ENCODE data around the gene TCF12. TPM values are rescaled to one million over a fixed set of nuclear protein-coding genes. Genes with fewer than 3 reads are reported as not detected.

TCF12 gene
- polyA plus RNA-seq, 1 donor (not counting 4 experiments of a cell fraction or from before 2014, with no cell fraction given), result 48.3 TPM

GRCh38 chr15:57198131-57198530 is 279.7 kb downstream of the TCF12 start:
- Histone ChIP-seq H3K36me3 (ENCODE audit: control insufficient read depth in 2 of 2, extremely low read depth in 1 of 2, insufficient read depth in 2 of 2, low read length in 2 of 2) (no peaks in the 10 kb centered on the region), H3K4me3 (ENCODE audit: control insufficient read depth in 2 of 3, extremely low read depth in 1 of 3, insufficient read depth in 2 of 3, low read depth in 1 of 3, low read length in 3 of 3) (no peak overlapping the region), H3K9me3 (ENCODE audit: control insufficient read depth, low read depth, low read length) (no peaks in the 10 kb centered on the region), H4K20me1 (ENCODE audit: control insufficient read depth, extremely low read depth, insufficient read depth, low read length) (peaks cover 3% of the 10 kb centered on the region), H3K9ac (ENCODE audit: control insufficient read depth, extremely low read depth, insufficient read depth, low read length) (no peak overlapping the region), H2AFZ (ENCODE audit: control insufficient read depth, low read length) (no peak overlapping the region), H3K9me1 (ENCODE audit: control insufficient read depth, extremely low read depth, insufficient read depth, low read length) (no peaks in the 10 kb centered on the region), H3K27ac (ENCODE audit: control insufficient read depth, insufficient read depth, low read length) (no peak overlapping the region), H3K4me2 (ENCODE audit: control insufficient read depth, extremely low read depth, insufficient read depth, low read depth, low read length) (no peak overlapping the region), H3K4me1 (ENCODE audit: control insufficient read depth, extremely low read depth, insufficient read depth, low read length) (peaks cover 6% of the 10 kb centered on the region), H3K79me2 (ENCODE audit: control insufficient read depth, insufficient read depth, low read length) (no peaks in the 10 kb centered on the region), H3K27me3 (ENCODE audit: control insufficient read depth, extremely low read depth, insufficient read depth, low read length) (no peaks in the 10 kb centered on the region)
- FAIRE-seq (no peak), DNase-seq (ENCODE audit: low read depth, low spot score) (no peak)
- TF ChIP-seq EZH2 (IDR thresholded peaks at IDR 0.05; ENCODE audit: low read length), result no peak
- no peak for TF ChIP-seq CTCF (optimal IDR thresholded peaks at IDR 0.05 in 1 of 3, IDR thresholded peaks at IDR 0.05 in 1 of 3, conservative IDR thresholded peaks at IDR 0.05 in 1 of 3; ENCODE audit: extremely low read depth in 1 of 3, insufficient read depth in 2 of 3, low read length in 3 of 3)
- dilution Hi-C loops (cut with MboI; ENCODE audit: extremely low pct_ligation_motif_present, low sequenced_read_pairs), result no loop called here

- Histone ChIP-seq H3K27me3 (ENCODE audit: control insufficient read depth, extremely low read depth, insufficient read depth, low read length) (no peaks in the 10 kb centered on the region), H3K9ac (ENCODE audit: control insufficient read depth, extremely low read depth, insufficient read depth, low read length) (no peak overlapping the region), H2AFZ (ENCODE audit: control insufficient read depth, low read length) (no peak overlapping the region), H3K27ac (ENCODE audit: control insufficient read depth, insufficient read depth, low read length) (no peak overlapping the region), H3K4me3 (ENCODE audit: control insufficient read depth in 2 of 3, extremely low read depth in 1 of 3, insufficient read depth in 2 of 3, low read depth in 1 of 3, low read length in 3 of 3) (no peak overlapping the region), H3K9me3 (ENCODE audit: control insufficient read depth, low read depth, low read length) (no peaks in the 10 kb centered on the region), H4K20me1 (ENCODE audit: control insufficient read depth, extremely low read depth, insufficient read depth, low read length) (peaks cover 3% of the 10 kb centered on the region), H3K36me3 (ENCODE audit: control insufficient read depth in 2 of 2, extremely low read depth in 1 of 2, insufficient read depth in 2 of 2, low read length in 2 of 2) (no peaks in the 10 kb centered on the region), H3K79me2 (ENCODE audit: control insufficient read depth, insufficient read depth, low read length) (no peaks in the 10 kb centered on the region), H3K4me2 (ENCODE audit: control insufficient read depth, extremely low read depth, insufficient read depth, low read depth, low read length) (no peak overlapping the region), H3K9me1 (ENCODE audit: control insufficient read depth, extremely low read depth, insufficient read depth, low read length) (no peaks in the 10 kb centered on the region), H3K4me1 (ENCODE audit: control insufficient read depth, extremely low read depth, insufficient read depth, low read length) (peaks cover 6% of the 10 kb centered on the region)
- TF ChIP-seq EZH2 (IDR thresholded peaks at IDR 0.05; ENCODE audit: low read length) (no peak), CTCF (optimal IDR thresholded peaks at IDR 0.05 in 1 of 3, IDR thresholded peaks at IDR 0.05 in 1 of 3, conservative IDR thresholded peaks at IDR 0.05 in 1 of 3; ENCODE audit: extremely low read depth in 1 of 3, insufficient read depth in 2 of 3, low read length in 3 of 3) (no peak)
- FAIRE-seq, result no peak
- no peak for DNase-seq (ENCODE audit: low read depth, low spot score)
- dilution Hi-C loops (cut with MboI; ENCODE audit: extremely low pct_ligation_motif_present, low sequenced_read_pairs), result no loop called here
Observed at GRCh38 chr15:57198654-57199291, 280.3 kb downstream of the TCF12 start.

All from keratinocyte (primary cell).